Measurements from ENCODE around the gene CCDC197. TPM values are rescaled to one million over a fixed set of nuclear protein-coding genes. Genes with fewer than 3 reads are reported as not detected.
A peak's percentile ranks its signal among the peaks of the same experiment; 100 is the strongest.

Gene CCDC197
- polyA plus RNA-seq, 6 donors from 2014 or later, result not detected

GRCh38 chr14:94001016-94001415 lies 3.9 kb downstream of the CCDC197 start:
- Mint-ChIP-seq H3K4me3 (no peak overlapping the region), H3K27me3 (peaks cover 48 to 89% (median 60%) of the 10 kb centered on the region in 3 donors), H3K9me3 (no peaks in the 10 kb centered on the region), H3K36me3 (no peaks in the 10 kb centered on the region), H3K4me1 (peaks cover 0 to 11% (median 3%) of the 10 kb centered on the region in 3 donors), H3K27ac (no peak overlapping the region)
- no peak for DNase-seq
- ATAC-seq (ENCODE audit: low read depth in 2 of 2), result no peak

- ATAC-seq (ENCODE audit: low read depth in 2 of 2) (peak; percentile 79 to 83), DNase-seq (peak; percentile 39)
- H3K27ac Mint-ChIP-seq, result peak overlapping the region in 1 of 6 donors; percentile 27
- peaks cover 49 to 83% (median 53%) of the 10 kb centered on the region in 3 donors for H3K27me3 Mint-ChIP-seq
- peaks cover 0 to 11% (median 3%) of the 10 kb centered on the region in 3 donors for H3K4me1 Mint-ChIP-seq
- H3K36me3 Mint-ChIP-seq, result no peaks in the 10 kb centered on the region
- H3K4me3 Mint-ChIP-seq, result no peak overlapping the region
- no peaks in the 10 kb centered on the region for H3K9me3 Mint-ChIP-seq
Observed at GRCh38 chr14:94001501-94002396, 4.6 kb downstream of the CCDC197 start.

- Mint-ChIP-seq H3K36me3 (no peaks in the 10 kb centered on the region), H3K4me1 (peaks cover 0 to 11% (median 3%) of the 10 kb centered on the region in 3 donors), H3K4me3 (no peak overlapping the region), H3K27me3 (peaks cover 57 to 79% (median 57%) of the 10 kb centered on the region in 3 donors), H3K27ac (no peak overlapping the region), H3K9me3 (no peaks in the 10 kb centered on the region)
- no peak for ATAC-seq (ENCODE audit: low read depth in 2 of 2)
- no peak for DNase-seq
Observed at GRCh38 chr14:94003397-94003796, 6.3 kb downstream of the CCDC197 start.

GRCh38 chr14:94004015-94004414 lies 6.9 kb downstream of the CCDC197 start:
- H3K9me3 Mint-ChIP-seq, result no peaks in the 10 kb centered on the region

GRCh38 chr14:94005324-94006073 lies 8.4 kb downstream of the CCDC197 start:
- ATAC-seq (ENCODE audit: low read depth in 2 of 2) (peak in 1 of 2 donors; percentile 36), DNase-seq (no peak)
- Mint-ChIP-seq H3K4me1 (peaks cover 0 to 15% (median 3%) of the 10 kb centered on the region in 3 donors), H3K9me3 (no peaks in the 10 kb centered on the region), H3K27ac (no peak overlapping the region), H3K36me3 (no peaks in the 10 kb centered on the region), H3K27me3 (peaks cover 49 to 80% (median 61%) of the 10 kb centered on the region in 3 donors), H3K4me3 (no peak overlapping the region)

More at GRCh38 chr14:94004015-94004414, 6.9 kb downstream of the CCDC197 start:
- ATAC-seq (ENCODE audit: low read depth in 2 of 2), result no peak
- no peak overlapping the region for H3K4me3 Mint-ChIP-seq
- DNase-seq, result no peak
- no peak overlapping the region for H3K27ac Mint-ChIP-seq
- H3K4me1 Mint-ChIP-seq, result peaks cover 0 to 11% (median 3%) of the 10 kb centered on the region in 3 donors
- no peaks in the 10 kb centered on the region for H3K36me3 Mint-ChIP-seq
- peaks cover 55 to 80% (median 60%) of the 10 kb centered on the region in 3 donors for H3K27me3 Mint-ChIP-seq

- ATAC-seq (ENCODE audit: low read depth in 2 of 2) (no peak), DNase-seq (no peak)
- Mint-ChIP-seq H3K27me3 (peaks cover 46 to 74% (median 65%) of the 10 kb centered on the region in 3 donors), H3K36me3 (no peaks in the 10 kb centered on the region), H3K27ac (no peak overlapping the region), H3K4me1 (peaks cover 3 to 15% (median 5%) of the 10 kb centered on the region in 3 donors), H3K9me3 (no peaks in the 10 kb centered on the region), H3K4me3 (no peak overlapping the region)
Observed at GRCh38 chr14:94008234-94008633, 11.1 kb downstream of the CCDC197 start.

- H3K9me3 Mint-ChIP-seq, result no peaks in the 10 kb centered on the region
- peak overlapping the region in 1 of 8 donors; percentile 37 for H3K4me3 Mint-ChIP-seq
- peaks cover 3 to 15% (median 5%) of the 10 kb centered on the region in 3 donors for H3K4me1 Mint-ChIP-seq
- no peaks in the 10 kb centered on the region for H3K36me3 Mint-ChIP-seq
- ATAC-seq (ENCODE audit: low read depth in 2 of 2) (no peak), DNase-seq (no peak)
- H3K27ac Mint-ChIP-seq, result no peak overlapping the region
- H3K27me3 Mint-ChIP-seq, result peaks cover 43 to 71% (median 57%) of the 10 kb centered on the region in 3 donors
Observed at GRCh38 chr14:94009767-94010166, 12.7 kb downstream of the CCDC197 start.

- H3K36me3 Mint-ChIP-seq, result no peaks in the 10 kb centered on the region
- H3K4me1 Mint-ChIP-seq, result peaks cover 0 to 15% (median 5%) of the 10 kb centered on the region in 3 donors
- H3K27me3 Mint-ChIP-seq, result peaks cover 35 to 63% (median 50%) of the 10 kb centered on the region in 3 donors
- no peak overlapping the region for H3K4me3 Mint-ChIP-seq
- H3K9me3 Mint-ChIP-seq, result no peaks in the 10 kb centered on the region
- H3K27ac Mint-ChIP-seq, result no peak overlapping the region
- DNase-seq (no peak), ATAC-seq (ENCODE audit: low read depth in 2 of 2) (no peak)
Observed at GRCh38 chr14:94010625-94011024, 13.5 kb downstream of the CCDC197 start.

- Mint-ChIP-seq H3K27me3 (peaks cover 30 to 65% (median 55%) of the 10 kb centered on the region in 3 donors), H3K36me3 (no peaks in the 10 kb centered on the region), H3K27ac (no peak overlapping the region), H3K4me3 (no peak overlapping the region), H3K9me3 (peaks cover 0 to 2% (median 0%) of the 10 kb centered on the region in 7 donors), H3K4me1 (peaks cover 0 to 15% (median 5%) of the 10 kb centered on the region in 3 donors)
- ATAC-seq (ENCODE audit: low read depth in 2 of 2) (no peak), DNase-seq (no peak)
Observed at GRCh38 chr14:94011795-94012194, 14.7 kb downstream of the CCDC197 start.

GRCh38 chr14:94014382-94014781 lies 17.3 kb downstream of the CCDC197 start:
- ATAC-seq (ENCODE audit: low read depth in 2 of 2) (no peak), DNase-seq (no peak)
- no peak overlapping the region for H3K27ac Mint-ChIP-seq
- H3K36me3 Mint-ChIP-seq, result no peaks in the 10 kb centered on the region
- peaks cover 0 to 2% (median 0%) of the 10 kb centered on the region in 7 donors for H3K9me3 Mint-ChIP-seq
- peaks cover 0 to 15% (median 5%) of the 10 kb centered on the region in 3 donors for H3K4me1 Mint-ChIP-seq
- no peak overlapping the region for H3K4me3 Mint-ChIP-seq
- peaks cover 31 to 63% (median 52%) of the 10 kb centered on the region in 3 donors for H3K27me3 Mint-ChIP-seq

- Mint-ChIP-seq H3K9me3 (peaks cover 0 to 2% (median 0%) of the 10 kb centered on the region in 7 donors), H3K36me3 (no peaks in the 10 kb centered on the region), H3K27me3 (peaks cover 25 to 60% (median 48%) of the 10 kb centered on the region in 3 donors), H3K4me3 (no peak overlapping the region), H3K27ac (no peak overlapping the region), H3K4me1 (peaks cover 0 to 10% (median 5%) of the 10 kb centered on the region in 3 donors)
- DNase-seq (no peak), ATAC-seq (ENCODE audit: low read depth in 2 of 2) (no peak)
Observed at GRCh38 chr14:94015223-94015622, 18.1 kb downstream of the CCDC197 start.

- no peak for ATAC-seq (ENCODE audit: low read depth in 2 of 2)
- no peak overlapping the region for H3K4me3 Mint-ChIP-seq
- peaks cover 0 to 10% (median 5%) of the 10 kb centered on the region in 3 donors for H3K4me1 Mint-ChIP-seq
- H3K27ac Mint-ChIP-seq, result no peak overlapping the region
- H3K36me3 Mint-ChIP-seq, result no peaks in the 10 kb centered on the region
- no peak for DNase-seq
- H3K27me3 Mint-ChIP-seq, result peaks cover 22 to 61% (median 47%) of the 10 kb centered on the region in 3 donors
- peaks cover 0 to 2% (median 0%) of the 10 kb centered on the region in 7 donors for H3K9me3 Mint-ChIP-seq
Observed at GRCh38 chr14:94016446-94016976, 19.4 kb downstream of the CCDC197 start.

GRCh38 chr14:94018308-94018707 lies 21.2 kb downstream of the CCDC197 start:
- Mint-ChIP-seq H3K4me3 (peak overlapping the region in 1 of 8 donors; percentile 70), H3K36me3 (no peaks in the 10 kb centered on the region), H3K27me3 (peaks cover 16 to 68% (median 63%) of the 10 kb centered on the region in 3 donors), H3K27ac (no peak overlapping the region), H3K4me1 (no peaks in the 10 kb centered on the region), H3K9me3 (peaks cover 0 to 2% (median 0%) of the 10 kb centered on the region in 7 donors)
- no peak for ATAC-seq (ENCODE audit: low read depth in 2 of 2)
- no peak for DNase-seq
